Mesenchymal stem cell (in vitro differentiated cells and primary cell): Measurements from ENCODE around the gene CD34.

Experiments used
- DNase-seq: peaks from one replicate; pipeline ENCODE4 v3.0.0-alpha.2; 2013
- H2AFZ ChIP-seq: one replicate; pipeline ENCODE4 v1.6.1; 2013; ENCODE audit warnings: low read depth, mild to moderate bottlenecking, control low read depth, inconsistent platforms, low read length, moderate library complexity
- H2AK5ac ChIP-seq: 2 replicates; pipeline ENCODE4 v1.6.1; 2013; ENCODE audit warnings: low read length, moderate library complexity, mild to moderate bottlenecking, inconsistent platforms; ENCODE audit not compliant: severe bottlenecking
- H2BK120ac ChIP-seq: one replicate; pipeline ENCODE4 v1.6.1; 2013; ENCODE audit warnings: low read depth, mild to moderate bottlenecking, inconsistent platforms, low read length, moderate library complexity
- H2BK12ac ChIP-seq, 2 experiments: one replicate each; pipeline ENCODE4 v1.6.1; 2013; ENCODE audit warnings: inconsistent platforms in 2 of 2, low read length in 2 of 2, mild to moderate bottlenecking in 2 of 2, moderate library complexity in 2 of 2, control low read depth in 1 of 2
- H2BK15ac ChIP-seq: one replicate; pipeline ENCODE4 v1.6.1; 2013; ENCODE audit warnings: mild to moderate bottlenecking, low read depth, inconsistent platforms; ENCODE audit not compliant: poor library complexity, severe bottlenecking
- H2BK5ac ChIP-seq: 2 replicates; pipeline ENCODE4 v1.6.1; 2013; ENCODE audit warnings: low read depth, mild to moderate bottlenecking, low read length, control low read depth, inconsistent platforms; ENCODE audit not compliant: poor library complexity, severe bottlenecking
- H3K14ac ChIP-seq, 2 experiments: one replicate each; pipeline ENCODE4 v1.6.1; 2013; ENCODE audit warnings: inconsistent platforms in 2 of 2, low read length in 2 of 2, control low read depth in 1 of 2, mild to moderate bottlenecking in 1 of 2, moderate library complexity in 1 of 2
- H3K18ac ChIP-seq, 2 experiments: one replicate each; pipeline ENCODE4 v1.6.1; 2013; ENCODE audit warnings: inconsistent platforms in 2 of 2, low read length in 2 of 2, control low read depth in 1 of 2, low read depth in 1 of 2, mild to moderate bottlenecking in 1 of 2
- H3K23ac ChIP-seq, 2 experiments: one replicate each; pipeline ENCODE4 v1.6.1; 2013; ENCODE audit warnings: inconsistent platforms in 2 of 2, low read length in 2 of 2, mild to moderate bottlenecking in 2 of 2, moderate library complexity in 2 of 2, control low read depth in 1 of 2
- H3K27ac ChIP-seq: 2 replicates; pipeline ENCODE4 v1.5.1; 2013; ENCODE audit warnings: mild to moderate bottlenecking, moderate library complexity, low read length, control low read depth, inconsistent platforms; ENCODE audit not compliant: poor library complexity, severe bottlenecking
- H3K27me3 ChIP-seq, 2 experiments: 2 replicates each; pipeline versions ENCODE4 v1.6.1 to v1.7.0; 2013; ENCODE audit warnings: low read length in 2 of 2, mild to moderate bottlenecking in 2 of 2, moderate library complexity in 2 of 2, control low read depth in 1 of 2, inconsistent platforms in 1 of 2; ENCODE audit not compliant: control insufficient read depth in 1 of 2, insufficient read depth in 1 of 2
- H3K36me3 ChIP-seq, 2 experiments: 2 replicates each; pipeline versions ENCODE4 v1.6.1 to v1.7.0; 2013; ENCODE audit warnings: low read length in 2 of 2, control low read depth in 1 of 2, inconsistent platforms in 1 of 2, low read depth in 1 of 2, mild to moderate bottlenecking in 1 of 2; ENCODE audit not compliant: insufficient read depth in 2 of 2, control insufficient read depth in 1 of 2
- H3K4ac ChIP-seq, 2 experiments: one replicate each; pipeline ENCODE4 v1.6.1; 2013; ENCODE audit warnings: inconsistent platforms in 2 of 2, low read length in 2 of 2, mild to moderate bottlenecking in 2 of 2, moderate library complexity in 2 of 2, control low read depth in 1 of 2, low read depth in 1 of 2
- H3K4me1 ChIP-seq: 2 replicates; pipeline ENCODE4 v1.6.1; 2013; ENCODE audit warnings: low read depth, low read length, control low read depth; ENCODE audit not compliant: control insufficient read depth, insufficient read depth
- H3K4me2 ChIP-seq: 2 replicates; pipeline ENCODE4 v1.6.1; 2013; ENCODE audit warnings: low read length, mild to moderate bottlenecking, inconsistent platforms; ENCODE audit not compliant: poor library complexity, severe bottlenecking
- H3K4me3 ChIP-seq, 2 experiments: 2 replicates each; pipeline versions ENCODE4 v1.5.1 to v1.7.0; 2013; ENCODE audit warnings: low read length in 2 of 2, mild to moderate bottlenecking in 2 of 2, control low read depth in 1 of 2, low read depth in 1 of 2; ENCODE audit not compliant: insufficient read depth in 1 of 2
- H3K79me1 ChIP-seq: replicated peaks from 2 replicates; pipeline ENCODE4 v1.6.1; 2013; ENCODE audit warnings: mild to moderate bottlenecking, control low read depth, low read length, inconsistent platforms; ENCODE audit not compliant: poor library complexity, severe bottlenecking
- H3K9ac ChIP-seq: 2 replicates; pipeline ENCODE4 v1.7.0; 2013; ENCODE audit warnings: mild to moderate bottlenecking, low read length, moderate library complexity
- H3K9me3 ChIP-seq: 2 replicates; pipeline ENCODE4 v1.7.0; 2013; ENCODE audit warnings: mild to moderate bottlenecking, low read length; ENCODE audit not compliant: control insufficient read depth
- H4K8ac ChIP-seq: one replicate; pipeline ENCODE4 v1.6.1; 2013; ENCODE audit warnings: inconsistent platforms, mild to moderate bottlenecking, low read length, moderate library complexity
- H4K91ac ChIP-seq: one replicate; pipeline ENCODE4 v1.6.1; 2013; ENCODE audit warnings: mild to moderate bottlenecking, low read length, inconsistent platforms
- WGBS: methylation state at CpG from one replicate; pipeline ENCODE4 v1.1.7; 2013; ENCODE audit warnings: mixed read lengths; 5-methylcytosine and 5-hydroxymethylcytosine counted together

CD34 gene

DNA sequence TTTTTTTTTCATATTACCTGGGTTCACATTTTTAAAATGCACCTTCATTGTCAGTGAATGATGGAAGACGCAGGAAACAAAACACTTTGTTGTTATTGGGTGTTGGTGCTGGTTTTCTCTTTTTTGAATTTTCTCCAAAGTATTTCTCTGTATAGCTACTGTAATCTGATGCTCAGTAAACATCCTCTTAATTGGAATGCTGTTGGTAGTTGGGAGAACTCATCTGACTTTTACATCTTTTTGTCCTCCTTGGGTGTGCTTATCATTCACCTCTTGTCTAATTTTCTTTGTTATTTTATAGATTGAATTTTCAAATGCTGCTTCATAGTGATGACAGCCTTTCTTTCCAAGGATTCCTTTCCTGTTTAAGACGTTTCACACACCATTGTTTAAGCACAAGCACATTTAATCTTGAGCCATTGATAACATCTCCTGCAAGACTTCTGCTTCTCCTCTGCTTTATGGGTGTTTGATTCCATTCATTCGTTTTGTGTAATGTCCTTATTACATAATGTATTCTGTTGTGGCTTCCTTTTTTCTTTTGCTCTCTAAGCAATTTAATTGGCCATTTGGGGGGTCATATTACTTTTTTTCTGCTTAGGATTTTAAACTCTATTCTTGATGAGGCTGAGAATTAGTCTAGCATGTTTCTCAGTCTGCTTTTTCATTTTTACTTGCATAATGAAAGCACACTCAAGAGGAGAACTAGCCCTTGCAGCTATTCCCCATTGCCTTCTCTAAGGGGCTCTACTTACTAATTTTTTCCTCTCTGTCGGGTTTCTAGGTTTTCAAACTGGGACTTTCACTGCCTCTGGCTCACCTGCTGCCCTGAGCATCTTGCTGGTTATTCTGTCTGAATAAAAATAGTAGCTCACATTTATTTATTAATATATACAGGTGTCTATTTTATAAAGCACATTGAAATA is 42.0 kb upstream of the CD34 start:
- H2AFZ ChIP-seq, result no peak overlapping the region
- H3K4me3 ChIP-seq, result no peak overlapping the region
- peaks cover 12% of the 10 kb centered on the region for H3K9me3 ChIP-seq
- H3K79me1 ChIP-seq, result no peaks in the 10 kb centered on the region
- no peak overlapping the region for H4K91ac ChIP-seq
- no peak overlapping the region for H3K18ac ChIP-seq
- WGBS, result 53% methylated on average over 4 of the region's 4 CpGs
- no peak overlapping the region for H2BK5ac ChIP-seq
- H2BK12ac ChIP-seq, result no peak overlapping the region
- H3K36me3 ChIP-seq, result no peaks in the 10 kb centered on the region
- no peak overlapping the region for H2BK15ac ChIP-seq
- H2AK5ac ChIP-seq, result no peak overlapping the region
- H3K27ac ChIP-seq, result no peak overlapping the region
- no peak for DNase-seq
- no peak overlapping the region for H3K4me2 ChIP-seq
- no peak overlapping the region for H4K8ac ChIP-seq
- H3K9ac ChIP-seq, result no peak overlapping the region
- no peak overlapping the region for H3K14ac ChIP-seq
- peaks cover 0 to 23% of the 10 kb centered on the region in 2 experiments for H3K27me3 ChIP-seq
- no peak overlapping the region for H3K23ac ChIP-seq
- no peak overlapping the region for H2BK120ac ChIP-seq
- no peaks in the 10 kb centered on the region for H3K4me1 ChIP-seq
- H3K4ac ChIP-seq, result no peak overlapping the region

DNA sequence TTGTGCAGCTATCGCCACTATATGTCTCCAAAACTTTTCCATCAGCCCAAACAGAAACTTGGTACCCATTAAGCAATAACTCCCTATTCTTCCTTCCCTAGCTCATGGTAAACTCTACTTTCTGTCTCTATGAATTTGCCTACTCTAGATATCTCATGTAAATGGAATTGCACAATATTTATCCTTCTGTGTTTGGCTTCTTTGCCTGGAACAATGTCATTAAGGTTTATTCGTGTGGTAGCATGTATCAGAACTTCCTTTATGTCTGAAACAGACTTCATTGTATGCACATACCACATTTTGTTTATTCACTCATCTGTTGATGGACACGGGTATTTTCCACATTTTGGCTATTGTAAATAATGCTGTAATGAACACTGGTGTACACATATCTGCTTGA is 40.7 kb upstream of the CD34 start:
- Histone ChIP-seq H3K4me2 (no peak overlapping the region), H3K27ac (no peak overlapping the region), H3K18ac (no peak overlapping the region), H3K4me1 (no peaks in the 10 kb centered on the region), H3K4ac (no peak overlapping the region), H2BK120ac (no peak overlapping the region), H3K36me3 (no peaks in the 10 kb centered on the region), H2AK5ac (no peak overlapping the region), H2AFZ (no peak overlapping the region), H3K9me3 (peaks cover 12% of the 10 kb centered on the region), H3K79me1 (no peaks in the 10 kb centered on the region), H2BK12ac (no peak overlapping the region), H3K4me3 (no peak overlapping the region), H4K91ac (no peak overlapping the region), H3K14ac (no peak overlapping the region), H2BK15ac (no peak overlapping the region), H3K27me3 (peaks cover 0 to 14% of the 10 kb centered on the region in 2 experiments), H4K8ac (no peak overlapping the region), H3K9ac (no peak overlapping the region), H3K23ac (no peak overlapping the region), H2BK5ac (no peak overlapping the region)
- DNase-seq, result no peak
- WGBS, result 88% methylated on average over 3 of the region's 3 CpGs

DNA sequence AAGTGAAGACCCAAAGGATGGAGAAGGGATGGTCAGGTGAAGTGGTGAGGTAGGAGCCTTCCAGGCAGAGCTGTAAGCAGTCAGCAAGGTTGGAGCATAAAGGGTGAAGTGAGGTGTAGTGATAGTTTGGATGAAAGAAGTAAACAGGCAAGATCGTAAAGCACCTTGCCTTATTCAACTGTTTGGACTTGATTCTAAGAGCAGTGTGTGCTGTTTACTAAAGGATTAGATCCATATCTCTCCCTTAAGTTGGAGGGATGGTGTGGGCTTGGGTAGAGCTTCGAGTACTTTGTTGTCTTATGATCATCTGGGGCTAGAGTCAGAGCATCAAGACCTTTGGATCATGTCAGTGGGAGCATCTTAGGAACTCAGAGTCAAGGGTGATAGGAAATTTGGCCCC is 39.8 kb upstream of the CD34 start:
- Histone ChIP-seq H3K4me1 (no peaks in the 10 kb centered on the region), H2BK12ac (no peak overlapping the region), H3K14ac (no peak overlapping the region), H4K8ac (no peak overlapping the region), H3K4me2 (no peak overlapping the region), H3K4me3 (no peak overlapping the region), H2BK5ac (no peak overlapping the region), H3K9ac (no peak overlapping the region), H3K27me3 (peaks cover 0 to 8% of the 10 kb centered on the region in 2 experiments), H2AK5ac (no peak overlapping the region), H2BK120ac (no peak overlapping the region), H3K18ac (no peak overlapping the region), H3K79me1 (no peaks in the 10 kb centered on the region), H3K4ac (no peak overlapping the region), H2BK15ac (no peak overlapping the region), H2AFZ (no peak overlapping the region), H4K91ac (no peak overlapping the region), H3K36me3 (no peaks in the 10 kb centered on the region), H3K27ac (no peak overlapping the region), H3K23ac (no peak overlapping the region), H3K9me3 (peaks cover 6% of the 10 kb centered on the region)
- WGBS, result 17% methylated on average over 2 of the region's 2 CpGs
- DNase-seq, result no peak

DNA sequence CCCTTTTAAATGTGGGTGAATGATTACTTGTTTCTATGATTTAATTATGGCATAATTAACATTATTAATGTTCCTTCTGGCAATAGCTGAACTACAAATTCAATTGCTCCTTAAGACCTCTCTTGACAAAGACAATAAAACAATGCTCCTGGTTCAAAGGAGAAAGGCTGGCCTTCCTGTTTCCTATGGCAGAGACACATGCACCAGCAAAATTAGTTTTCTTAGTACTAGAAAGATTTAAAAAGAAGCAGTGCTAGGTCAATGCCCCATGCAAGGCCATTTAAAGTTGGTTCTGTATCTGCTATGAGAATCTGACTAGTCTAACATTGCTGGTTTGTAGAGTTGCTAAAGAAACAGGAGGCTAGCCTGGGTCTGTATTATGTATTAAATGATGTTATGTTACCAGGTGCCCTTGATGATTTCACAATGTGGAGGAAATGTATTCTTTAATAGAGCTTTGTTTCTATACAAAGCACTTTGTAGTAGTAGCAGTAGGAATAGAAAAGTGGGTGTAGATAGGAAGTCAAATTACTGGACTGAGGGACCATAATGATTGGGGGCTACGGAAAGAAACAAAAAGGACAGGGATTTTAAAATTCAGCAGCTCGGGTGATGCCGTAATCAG is 38.8 kb upstream of the CD34 start:
- Histone ChIP-seq H2AFZ (no peak overlapping the region), H3K14ac (no peak overlapping the region), H3K18ac (no peak overlapping the region), H3K79me1 (no peaks in the 10 kb centered on the region), H3K9ac (no peak overlapping the region), H3K27ac (no peak overlapping the region), H3K4me3 (no peak overlapping the region), H2AK5ac (no peak overlapping the region), H3K27me3 (peaks cover 0 to 8% of the 10 kb centered on the region in 2 experiments), H3K23ac (no peak overlapping the region), H2BK15ac (no peak overlapping the region), H4K8ac (no peak overlapping the region), H2BK120ac (no peak overlapping the region), H3K4me2 (no peak overlapping the region), H3K9me3 (peaks cover 6% of the 10 kb centered on the region), H2BK5ac (no peak overlapping the region), H4K91ac (no peak overlapping the region), H3K4me1 (no peaks in the 10 kb centered on the region), H3K4ac (no peak overlapping the region), H3K36me3 (no peaks in the 10 kb centered on the region), H2BK12ac (no peak overlapping the region)
- DNase-seq, result no peak
- WGBS, result 93% methylated on average over 3 of the region's 3 CpGs
